Activated CD4-positive, alpha-beta memory T cell treated with anti-CD3 and anti-CD28 coated beads, Interleukin-2, amount 10 ng/mL, durations not matched to agents 7 days and 5 days (primary cell): Measurements from ENCODE around the gene ZBTB43. TPM values are rescaled to one million over a fixed set of nuclear protein-coding genes. Genes with fewer than 3 reads are reported as not detected.

Experiments used
- CTCF ChIA-PET: fragments of 350-600 bp; sonication (Branson Sonifier 250); formaldehyde crosslinking; loops from one replicate; lab custom pipeline; 2021; ENCODE audit warnings: antibody characterized with exemption, inconsistent platforms; lab: Charles Lee
- POLR2A ChIA-PET: fragments of 350-600 bp; sonication (Branson Sonifier 250); formaldehyde crosslinking; loops from one replicate; lab custom pipeline; 2021; ENCODE audit warnings: antibody characterized with exemption; lab: Charles Lee
- DNase-seq: peaks from one replicate; pipeline ENCODE4 v3.0.0-alpha.2; 2020
- H3K27ac Mint-ChIP-seq: one replicate; pipeline ENCODE4 v1.8.0; 2021; ENCODE audit warnings: mild to moderate bottlenecking, mixed read lengths
- H3K27me3 Mint-ChIP-seq: one replicate; pipeline ENCODE4 v1.8.0; 2021; ENCODE audit warnings: mixed read lengths
- H3K36me3 Mint-ChIP-seq: one replicate; pipeline ENCODE4 v1.8.0; 2021; ENCODE audit warnings: low read depth, mixed read lengths
- H3K4me1 Mint-ChIP-seq: one replicate; pipeline ENCODE4 v1.8.0; 2021; ENCODE audit warnings: mixed read lengths
- H3K4me3 Mint-ChIP-seq: one replicate; pipeline ENCODE4 v1.8.0; 2021; ENCODE audit warnings: mild to moderate bottlenecking, mixed read lengths
- H3K9me3 Mint-ChIP-seq: one replicate; pipeline ENCODE4 v1.8.0; 2021; ENCODE audit warnings: mixed read lengths
- total RNA-seq, 2 experiments: library from RNA; stranded (reverse); gene quantifications; one replicate each; pipeline ENCODE4 v1.2.3, GENCODE V29; 2021

ZBTB43 gene
- total RNA-seq, 2 experiments from 2014 or later = 40.8 to 41.0 TPM

GRCh38 chr9:126836216-126836615, 31.4 kb downstream of the ZBTB43 start:
- ChIA-PET CTCF (no interaction called here), POLR2A (no interaction called here)
- DNase-seq = no peak
- H3K9me3 Mint-ChIP-seq = no peaks in the 10 kb centered on the region
- no peak overlapping the region for H3K4me3 Mint-ChIP-seq
- H3K27me3 Mint-ChIP-seq = no peaks in the 10 kb centered on the region
- H3K4me1 Mint-ChIP-seq = peaks cover 33% of the 10 kb centered on the region
- peaks cover 55% of the 10 kb centered on the region for H3K36me3 Mint-ChIP-seq
- H3K27ac Mint-ChIP-seq = no peak overlapping the region

- peaks cover 42% of the 10 kb centered on the region for H3K36me3 Mint-ChIP-seq
- CTCF ChIA-PET = no interaction called here
- DNase-seq = no peak
- peaks cover 32% of the 10 kb centered on the region for H3K4me1 Mint-ChIP-seq
- H3K4me3 Mint-ChIP-seq = no peak overlapping the region
- POLR2A ChIA-PET = interaction anchor here (1.6 kb wide), 1 partner anchor 33 kb away, joined by 5 read pairs; the partner anchor contains the start of gene ZBTB43
- no peaks in the 10 kb centered on the region for H3K27me3 Mint-ChIP-seq
- no peak overlapping the region for H3K27ac Mint-ChIP-seq
- H3K9me3 Mint-ChIP-seq = no peaks in the 10 kb centered on the region
These were observed 33.4 kb downstream of the ZBTB43 start for GRCh38 chr9:126838055-126838811.

- Mint-ChIP-seq H3K4me1 (peaks cover 33% of the 10 kb centered on the region), H3K9me3 (no peaks in the 10 kb centered on the region), H3K27me3 (no peaks in the 10 kb centered on the region), H3K27ac (no peak overlapping the region), H3K36me3 (peaks cover 35% of the 10 kb centered on the region), H3K4me3 (no peak overlapping the region)
- POLR2A ChIA-PET = interaction anchor here (1.6 kb wide), 1 partner anchor 34 kb away, joined by 5 read pairs; the partner anchor contains the start of gene ZBTB43
- no peak for DNase-seq
- CTCF ChIA-PET = interaction anchor here (1.0 kb wide), 1 partner anchor 134 kb away, joined by 3 read pairs; no protein-coding TSS in a partner anchor
These were observed 34.1 kb downstream of the ZBTB43 start for GRCh38 chr9:126838895-126839294.

- CTCF ChIA-PET = interaction anchor here (1.0 kb wide), 1 partner anchor 134 kb away, joined by 3 read pairs; no protein-coding TSS in a partner anchor
These were observed 34.5 kb downstream of the ZBTB43 start for GRCh38 chr9:126839301-126839700.

GRCh38 chr9:126842220-126842842, 37.5 kb downstream of the ZBTB43 start:
- CTCF ChIA-PET = no interaction called here
- no peaks in the 10 kb centered on the region for H3K9me3 Mint-ChIP-seq
- H3K4me1 Mint-ChIP-seq = peaks cover 21% of the 10 kb centered on the region
- no peak overlapping the region for H3K4me3 Mint-ChIP-seq
- POLR2A ChIA-PET = interaction anchor here (1.0 kb wide), 1 partner anchor 37 kb away, joined by 3 read pairs; no protein-coding TSS in a partner anchor
- peaks cover 11% of the 10 kb centered on the region for H3K36me3 Mint-ChIP-seq
- no peak for DNase-seq
- H3K27ac Mint-ChIP-seq = no peak overlapping the region
- no peaks in the 10 kb centered on the region for H3K27me3 Mint-ChIP-seq

More at GRCh38 chr9:126839301-126839700, 34.5 kb downstream of the ZBTB43 start:
- H3K9me3 Mint-ChIP-seq = no peaks in the 10 kb centered on the region
- DNase-seq = no peak
- POLR2A ChIA-PET = interaction anchor here (1.6 kb wide), 1 partner anchor 34 kb away, joined by 5 read pairs; the partner anchor contains the start of gene ZBTB43
- H3K36me3 Mint-ChIP-seq = peaks cover 31% of the 10 kb centered on the region
- H3K27me3 Mint-ChIP-seq = no peaks in the 10 kb centered on the region
- no peak overlapping the region for H3K27ac Mint-ChIP-seq
- no peak overlapping the region for H3K4me3 Mint-ChIP-seq
- H3K4me1 Mint-ChIP-seq = peaks cover 34% of the 10 kb centered on the region

- Mint-ChIP-seq H3K27me3 (no peaks in the 10 kb centered on the region), H3K4me3 (no peak overlapping the region), H3K9me3 (no peaks in the 10 kb centered on the region), H3K27ac (no peak overlapping the region), H3K36me3 (peaks cover 6% of the 10 kb centered on the region), H3K4me1 (peaks cover 12% of the 10 kb centered on the region)
- POLR2A ChIA-PET = interaction anchor here (1.0 to 1.4 kb wide), 2 partner anchors 38 kb away, joined by 3 to 4 read pairs; partner anchors contain the start of gene ZBTB43
- no peak for DNase-seq
- CTCF ChIA-PET = interaction anchor here (1.2 kb wide), 1 partner anchor 9 kb away, joined by 5 read pairs; no protein-coding TSS in a partner anchor
These were observed 38.3 kb downstream of the ZBTB43 start for GRCh38 chr9:126842977-126843799.

GRCh38 chr9:126844085-126844484, 39.2 kb downstream of the ZBTB43 start:
- H3K4me1 Mint-ChIP-seq = peaks cover 6% of the 10 kb centered on the region
- ChIA-PET POLR2A (interaction anchor here (1.4 kb wide), 1 partner anchor 39 kb away, joined by 4 read pairs; the partner anchor contains the start of gene ZBTB43), CTCF (interaction anchor here (1.2 kb wide), 1 partner anchor 8 kb away, joined by 5 read pairs; no protein-coding TSS in a partner anchor)
- no peak for DNase-seq
- H3K27ac Mint-ChIP-seq = no peak overlapping the region
- no peaks in the 10 kb centered on the region for H3K36me3 Mint-ChIP-seq
- no peak overlapping the region for H3K4me3 Mint-ChIP-seq
- H3K9me3 Mint-ChIP-seq = no peaks in the 10 kb centered on the region
- H3K27me3 Mint-ChIP-seq = peaks cover under 1% of the 10 kb centered on the region

- no peak overlapping the region for H3K27ac Mint-ChIP-seq
- H3K4me3 Mint-ChIP-seq = no peak overlapping the region
- H3K36me3 Mint-ChIP-seq = no peaks in the 10 kb centered on the region
- H3K9me3 Mint-ChIP-seq = no peaks in the 10 kb centered on the region
- ChIA-PET POLR2A (interaction anchor here (1.4 kb wide), 1 partner anchor 41 kb away, joined by 3 read pairs; no protein-coding TSS in a partner anchor), CTCF (interaction anchor here (0.9 kb wide), 1 partner anchor 13 kb away, joined by 3 read pairs; no protein-coding TSS in a partner anchor)
- no peak for DNase-seq
- H3K27me3 Mint-ChIP-seq = peaks cover 19% of the 10 kb centered on the region
- peaks cover 2% of the 10 kb centered on the region for H3K4me1 Mint-ChIP-seq
These were observed 42.2 kb downstream of the ZBTB43 start for GRCh38 chr9:126847051-126847450.

- ChIA-PET POLR2A (interaction anchor here (1.2 kb wide), 1 partner anchor 10 kb away, joined by 4 read pairs; no protein-coding TSS in a partner anchor), CTCF (interaction anchor here (0.5 to 1.4 kb wide), 2 partner anchors 10 to 24 kb away, joined by 3 to 4 read pairs; no protein-coding TSS in a partner anchor)
- no peak overlapping the region for H3K27ac Mint-ChIP-seq
- no peak overlapping the region for H3K4me3 Mint-ChIP-seq
- no peak for DNase-seq
- no peaks in the 10 kb centered on the region for H3K4me1 Mint-ChIP-seq
- no peaks in the 10 kb centered on the region for H3K9me3 Mint-ChIP-seq
- H3K36me3 Mint-ChIP-seq = no peaks in the 10 kb centered on the region
- H3K27me3 Mint-ChIP-seq = peaks cover 39% of the 10 kb centered on the region
These were observed 44.9 kb downstream of the ZBTB43 start for GRCh38 chr9:126849591-126850225.

GRCh38 chr9:126851286-126851880, 46.5 kb downstream of the ZBTB43 start:
- no peak overlapping the region for H3K27ac Mint-ChIP-seq
- H3K4me3 Mint-ChIP-seq = no peak overlapping the region
- H3K36me3 Mint-ChIP-seq = no peaks in the 10 kb centered on the region
- POLR2A ChIA-PET = interaction anchor here (0.7 kb wide), 1 partner anchor 14 kb away, joined by 3 read pairs; no protein-coding TSS in a partner anchor
- no peak for DNase-seq
- peaks cover 51% of the 10 kb centered on the region for H3K27me3 Mint-ChIP-seq
- H3K4me1 Mint-ChIP-seq = no peaks in the 10 kb centered on the region
- H3K9me3 Mint-ChIP-seq = no peaks in the 10 kb centered on the region
- CTCF ChIA-PET = interaction anchor here (1.2 to 1.3 kb wide), 2 partner anchors 8 kb away, joined by 3 to 5 read pairs; no protein-coding TSS in a partner anchor

- Mint-ChIP-seq H3K9me3 (no peaks in the 10 kb centered on the region), H3K27me3 (peaks cover 55% of the 10 kb centered on the region), H3K4me1 (no peaks in the 10 kb centered on the region), H3K27ac (no peak overlapping the region), H3K4me3 (no peak overlapping the region), H3K36me3 (no peaks in the 10 kb centered on the region)
- DNase-seq = no peak
- ChIA-PET POLR2A (interaction anchor here (0.7 to 0.9 kb wide), 2 partner anchors 13 to 21 kb away, joined by 3 read pairs; no protein-coding TSS in a partner anchor), CTCF (interaction anchor here (0.6 to 1.3 kb wide), 3 partner anchors 7 to 90 kb away, joined by 3 to 5 read pairs (median 5); no protein-coding TSS in a partner anchor)
These were observed 47.3 kb downstream of the ZBTB43 start for GRCh38 chr9:126852086-126852688.
